Natural killer cell (primary cell): ENCODE results near the gene NCAPG2. TPM values are rescaled to one million over a fixed set of nuclear protein-coding genes. Genes with fewer than 3 reads are reported as not detected.

Source experiments
- ATAC-seq, 3 donors: fragments of 150-1000 bp in 2 of 3; fragments of 200-7000 bp in 1 of 3; cut with Tn5 transposase; 1 replicate in 1 of 3; 2 replicates in 2 of 3; pipeline ENCODE4 v1.10.0; 2021; ENCODE audit warnings: mild to moderate bottlenecking in 2 of 3, moderate library complexity in 2 of 3
- DNase-seq, 2 donors: peaks; one replicate each; pipeline versions ENCODE4 v3.0.0 to v3.0.0-alpha.2; 2013 to 2021; ENCODE audit warnings: mixed read lengths in 1 of 2
- H3K27ac ChIP-seq: one replicate; pipeline ENCODE4 v1.5.1; 2013; ENCODE audit warnings: mild to moderate bottlenecking, low read length
- H3K27me3 ChIP-seq: one replicate; pipeline ENCODE4 v1.6.1; 2013; ENCODE audit warnings: low read length; ENCODE audit not compliant: control insufficient read depth, insufficient read depth
- H3K36me3 ChIP-seq: one replicate; pipeline ENCODE4 v1.6.1; 2013; ENCODE audit warnings: low read length; ENCODE audit not compliant: control insufficient read depth, insufficient read depth
- H3K4me1 ChIP-seq: one replicate; pipeline ENCODE4 v1.6.1; 2013; ENCODE audit warnings: low read length; ENCODE audit not compliant: control insufficient read depth, insufficient read depth
- H3K4me3 ChIP-seq: one replicate; pipeline ENCODE4 v1.5.1; 2013; ENCODE audit warnings: low read length
- H3K9me3 ChIP-seq: one replicate; pipeline ENCODE4 v1.6.1; 2013; ENCODE audit warnings: low read length; ENCODE audit not compliant: control insufficient read depth, insufficient read depth
- H3K27ac Mint-ChIP-seq, 2 donors: one replicate each; pipeline ENCODE4 v1.8.0; 2022; ENCODE audit warnings: mild to moderate bottlenecking in 2 of 2, mixed read lengths in 2 of 2, moderate library complexity in 1 of 2
- H3K27me3 Mint-ChIP-seq, 2 donors: one replicate each; pipeline ENCODE4 v1.8.0; 2022; ENCODE audit warnings: low read depth in 2 of 2, mixed read lengths in 2 of 2
- H3K36me3 Mint-ChIP-seq: one replicate; pipeline ENCODE4 v1.8.0; 2022; ENCODE audit warnings: mixed read lengths
- H3K4me1 Mint-ChIP-seq, 2 donors: one replicate each; pipeline ENCODE4 v1.8.0; 2022; ENCODE audit warnings: mixed read lengths in 2 of 2
- H3K4me3 Mint-ChIP-seq: one replicate; pipeline ENCODE4 v1.8.0; 2022; ENCODE audit warnings: mild to moderate bottlenecking, moderate library complexity, mixed read lengths
- H3K9me3 Mint-ChIP-seq, 2 donors: one replicate each; pipeline ENCODE4 v1.8.0; 2022; ENCODE audit warnings: mixed read lengths in 2 of 2
- WGBS: methylation state at CpG from one replicate; pipeline ENCODE4 v1.1.7; 2013; ENCODE audit warnings: missing lambda C conversion rate; ENCODE audit not compliant: insufficient coverage; 5-methylcytosine and 5-hydroxymethylcytosine counted together
- intact Hi-C: fragments of 100-400 bp; cut with micrococcal nuclease; formaldehyde crosslinking; loops from one replicate; pipeline ENCODE4 v1.14.2; 2022
- total RNA-seq, 4 donors: library from RNA; stranded (reverse); fragments of 120-200 nt in 1 of 4; gene quantifications; one replicate each; pipeline versions ENCODE4 v1.2.3 to v1.2.4, GENCODE V29; 2013 to 2022
- TF ChIP-seq, protein P1 (sequence below): fragments of 200-600 bp; IDR thresholded peaks from one replicate; pipeline ENCODE4 v1.8.0; 2022; ENCODE audit warnings: antibody characterized with exemption

Gene NCAPG2
- total RNA-seq, 3 donors from 2014 or later (not counting 1 experiment from before 2014, with no cell fraction given) = 8.8 to 14.8 (median 14.1) TPM

DNA sequence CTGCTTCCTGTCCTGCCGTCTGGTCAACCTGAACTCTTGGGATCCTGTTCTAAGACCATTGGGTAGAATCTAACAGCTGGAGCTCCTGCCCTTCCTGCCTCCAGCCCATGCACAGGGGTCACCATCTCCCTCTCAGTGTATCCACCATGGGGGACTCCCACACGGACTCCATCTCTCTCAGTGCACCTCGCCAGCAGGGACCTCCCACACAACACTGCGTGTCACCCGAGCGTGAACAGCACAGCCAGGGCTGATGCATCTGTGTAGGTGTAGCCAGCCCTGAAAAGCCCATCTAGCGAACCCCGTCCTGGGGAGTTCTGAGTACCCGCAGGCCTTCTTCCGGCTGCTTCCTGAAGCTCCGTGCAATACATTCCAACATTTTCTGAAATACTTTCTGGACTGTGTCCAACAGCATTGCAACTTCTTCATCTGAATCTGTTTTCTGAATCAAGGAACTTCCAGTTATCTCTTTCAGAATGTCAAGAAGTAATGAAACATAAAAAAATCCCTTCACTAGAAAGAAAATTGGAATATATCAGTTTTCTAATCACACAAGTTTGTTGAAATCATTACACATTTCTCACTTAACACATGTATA, 52.5 kb downstream of the NCAPG2 start:
- no peak overlapping the region for H3K4me3 Mint-ChIP-seq
- DNase-seq (no peak), ATAC-seq (no peak)
- no peak overlapping the region for H3K27ac Mint-ChIP-seq
- no peaks in the 10 kb centered on the region for H3K9me3 Mint-ChIP-seq
- Histone ChIP-seq H3K4me1 (no peaks in the 10 kb centered on the region), H3K27me3 (no peaks in the 10 kb centered on the region), H3K9me3 (no peaks in the 10 kb centered on the region), H3K4me3 (no peak overlapping the region), H3K27ac (no peak overlapping the region), H3K36me3 (peaks cover 15% of the 10 kb centered on the region)
- intact Hi-C loops = no loop called here
- H3K36me3 Mint-ChIP-seq = peaks cover 15% of the 10 kb centered on the region
- H3K27me3 Mint-ChIP-seq = no peaks in the 10 kb centered on the region
- H3K4me1 Mint-ChIP-seq = no peaks in the 10 kb centered on the region
- WGBS = 96% methylated on average over 11 of the region's 11 CpGs
- TF ChIP-seq, protein P1, sequence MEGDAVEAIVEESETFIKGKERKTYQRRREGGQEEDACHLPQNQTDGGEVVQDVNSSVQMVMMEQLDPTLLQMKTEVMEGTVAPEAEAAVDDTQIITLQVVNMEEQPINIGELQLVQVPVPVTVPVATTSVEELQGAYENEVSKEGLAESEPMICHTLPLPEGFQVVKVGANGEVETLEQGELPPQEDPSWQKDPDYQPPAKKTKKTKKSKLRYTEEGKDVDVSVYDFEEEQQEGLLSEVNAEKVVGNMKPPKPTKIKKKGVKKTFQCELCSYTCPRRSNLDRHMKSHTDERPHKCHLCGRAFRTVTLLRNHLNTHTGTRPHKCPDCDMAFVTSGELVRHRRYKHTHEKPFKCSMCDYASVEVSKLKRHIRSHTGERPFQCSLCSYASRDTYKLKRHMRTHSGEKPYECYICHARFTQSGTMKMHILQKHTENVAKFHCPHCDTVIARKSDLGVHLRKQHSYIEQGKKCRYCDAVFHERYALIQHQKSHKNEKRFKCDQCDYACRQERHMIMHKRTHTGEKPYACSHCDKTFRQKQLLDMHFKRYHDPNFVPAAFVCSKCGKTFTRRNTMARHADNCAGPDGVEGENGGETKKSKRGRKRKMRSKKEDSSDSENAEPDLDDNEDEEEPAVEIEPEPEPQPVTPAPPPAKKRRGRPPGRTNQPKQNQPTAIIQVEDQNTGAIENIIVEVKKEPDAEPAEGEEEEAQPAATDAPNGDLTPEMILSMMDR = no peak

GRCh38 chr7:158650821-158651225, 53.8 kb downstream of the NCAPG2 start:
- Histone ChIP-seq H3K36me3 (peaks cover 13% of the 10 kb centered on the region), H3K4me3 (no peak overlapping the region), H3K9me3 (no peaks in the 10 kb centered on the region), H3K27me3 (no peaks in the 10 kb centered on the region), H3K4me1 (no peaks in the 10 kb centered on the region), H3K27ac (no peak overlapping the region)
- Mint-ChIP-seq H3K9me3 (no peaks in the 10 kb centered on the region), H3K27ac (no peak overlapping the region), H3K4me3 (no peak overlapping the region), H3K4me1 (no peaks in the 10 kb centered on the region), H3K27me3 (no peaks in the 10 kb centered on the region), H3K36me3 (peaks cover 6% of the 10 kb centered on the region)
- intact Hi-C loops = no loop called here
- ATAC-seq (no peak), DNase-seq (no peak)
- TF ChIP-seq, protein P1 = no peak
- 80% methylated on average over 7 of the region's 7 CpGs for WGBS

GRCh38 chr7:158649279-158649678, 55.3 kb downstream of the NCAPG2 start:
- Mint-ChIP-seq H3K4me3 (no peak overlapping the region), H3K36me3 (peaks cover 5% of the 10 kb centered on the region), H3K4me1 (no peaks in the 10 kb centered on the region), H3K9me3 (no peaks in the 10 kb centered on the region), H3K27ac (no peak overlapping the region), H3K27me3 (no peaks in the 10 kb centered on the region)
- Histone ChIP-seq H3K4me1 (no peaks in the 10 kb centered on the region), H3K27ac (no peak overlapping the region), H3K27me3 (no peaks in the 10 kb centered on the region), H3K9me3 (no peaks in the 10 kb centered on the region), H3K4me3 (no peak overlapping the region), H3K36me3 (peaks cover 18% of the 10 kb centered on the region)
- TF ChIP-seq, protein P1 = no peak
- intact Hi-C loops = no loop called here
- WGBS = 100% methylated on average over 1 of the region's 2 CpGs
- no peak for DNase-seq
- no peak for ATAC-seq

DNA sequence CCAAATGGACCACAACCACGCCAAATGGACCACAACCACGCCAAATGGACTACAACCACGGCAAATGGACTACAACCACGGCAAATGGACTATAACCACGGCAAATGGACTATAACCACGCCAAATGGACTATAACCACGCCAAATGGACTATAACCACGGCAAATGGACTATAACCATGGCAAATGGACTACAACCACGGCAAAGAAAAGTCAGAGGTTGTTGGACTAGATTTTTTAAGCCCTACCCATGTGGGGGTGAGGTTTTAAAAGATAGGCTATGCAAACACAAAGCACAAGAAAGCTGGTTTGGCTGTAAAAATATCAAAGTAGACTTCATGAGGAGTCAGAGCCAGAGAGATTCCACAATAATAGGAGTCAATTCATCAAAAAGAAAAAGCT, 55.8 kb downstream of the NCAPG2 start:
- Histone ChIP-seq H3K4me3 (no peak overlapping the region), H3K9me3 (no peaks in the 10 kb centered on the region), H3K4me1 (no peaks in the 10 kb centered on the region), H3K27ac (no peak overlapping the region), H3K36me3 (peaks cover 18% of the 10 kb centered on the region), H3K27me3 (no peaks in the 10 kb centered on the region)
- 95% methylated on average over 9 of the region's 9 CpGs for WGBS
- H3K27me3 Mint-ChIP-seq = no peaks in the 10 kb centered on the region
- no peaks in the 10 kb centered on the region for H3K9me3 Mint-ChIP-seq
- TF ChIP-seq, protein P1 = no peak
- H3K4me3 Mint-ChIP-seq = no peak overlapping the region
- intact Hi-C loops = no loop called here
- ATAC-seq (no peak), DNase-seq (no peak)
- H3K27ac Mint-ChIP-seq = no peak overlapping the region
- peaks cover 5% of the 10 kb centered on the region for H3K36me3 Mint-ChIP-seq
- no peaks in the 10 kb centered on the region for H3K4me1 Mint-ChIP-seq
